Natural killer cell (primary cell): ENCODE measurements around the gene FMC1. TPM values are rescaled to one million over a fixed set of nuclear protein-coding genes. Genes with fewer than 3 reads are reported as not detected.
"Not testable (repeated sequence)": the region's sequence is repeated elsewhere in the genome, so short reads cannot be mapped to it uniquely, and the experiment has no call there.

ENCODE experiments used
- ATAC-seq, 3 donors: fragments of 150-1000 bp in 2 of 3; fragments of 200-7000 bp in 1 of 3; cut with Tn5 transposase; 1 replicate in 1 of 3; 2 replicates in 2 of 3; pipeline ENCODE4 v1.10.0; 2021; ENCODE audit warnings: mild to moderate bottlenecking in 2 of 3, moderate library complexity in 2 of 3
- DNase-seq, 2 donors: peaks; one replicate each; pipeline versions ENCODE4 v3.0.0 to v3.0.0-alpha.2; 2013 to 2021; ENCODE audit warnings: mixed read lengths in 1 of 2
- H3K27ac ChIP-seq: one replicate; pipeline ENCODE4 v1.5.1; 2013; ENCODE audit warnings: mild to moderate bottlenecking, low read length
- H3K27me3 ChIP-seq: one replicate; pipeline ENCODE4 v1.6.1; 2013; ENCODE audit warnings: low read length; ENCODE audit not compliant: control insufficient read depth, insufficient read depth
- H3K36me3 ChIP-seq: one replicate; pipeline ENCODE4 v1.6.1; 2013; ENCODE audit warnings: low read length; ENCODE audit not compliant: control insufficient read depth, insufficient read depth
- H3K4me1 ChIP-seq: one replicate; pipeline ENCODE4 v1.6.1; 2013; ENCODE audit warnings: low read length; ENCODE audit not compliant: control insufficient read depth, insufficient read depth
- H3K4me3 ChIP-seq: one replicate; pipeline ENCODE4 v1.5.1; 2013; ENCODE audit warnings: low read length
- H3K9me3 ChIP-seq: one replicate; pipeline ENCODE4 v1.6.1; 2013; ENCODE audit warnings: low read length; ENCODE audit not compliant: control insufficient read depth, insufficient read depth
- H3K27ac Mint-ChIP-seq, 2 donors: one replicate each; pipeline ENCODE4 v1.8.0; 2022; ENCODE audit warnings: mild to moderate bottlenecking in 2 of 2, mixed read lengths in 2 of 2, moderate library complexity in 1 of 2
- H3K27me3 Mint-ChIP-seq, 2 donors: one replicate each; pipeline ENCODE4 v1.8.0; 2022; ENCODE audit warnings: low read depth in 2 of 2, mixed read lengths in 2 of 2
- H3K36me3 Mint-ChIP-seq: one replicate; pipeline ENCODE4 v1.8.0; 2022; ENCODE audit warnings: mixed read lengths
- H3K4me1 Mint-ChIP-seq, 2 donors: one replicate each; pipeline ENCODE4 v1.8.0; 2022; ENCODE audit warnings: mixed read lengths in 2 of 2
- H3K4me3 Mint-ChIP-seq: one replicate; pipeline ENCODE4 v1.8.0; 2022; ENCODE audit warnings: mild to moderate bottlenecking, moderate library complexity, mixed read lengths
- H3K9me3 Mint-ChIP-seq, 2 donors: one replicate each; pipeline ENCODE4 v1.8.0; 2022; ENCODE audit warnings: mixed read lengths in 2 of 2
- CTCF ChIP-seq: fragments of 200-600 bp; IDR thresholded peaks from one replicate; pipeline ENCODE4 v1.8.0; 2022; ENCODE audit warnings: antibody characterized with exemption
- WGBS: methylation state at CpG from one replicate; pipeline ENCODE4 v1.1.7; 2013; ENCODE audit warnings: missing lambda C conversion rate; ENCODE audit not compliant: insufficient coverage; 5-methylcytosine and 5-hydroxymethylcytosine counted together
- intact Hi-C: fragments of 100-400 bp; cut with micrococcal nuclease; formaldehyde crosslinking; loops from one replicate; pipeline ENCODE4 v1.14.2; 2022
- total RNA-seq, 4 donors: library from RNA; stranded (reverse); fragments of 120-200 nt in 1 of 4; gene quantifications; one replicate each; pipeline versions ENCODE4 v1.2.3 to v1.2.4, GENCODE V29; 2013 to 2022

FMC1 gene
- total RNA-seq, 3 donors from 2014 or later (not counting 1 experiment from before 2014, with no cell fraction given): 5.1 to 7.2 (median 6.9) TPM

- no peak overlapping the region for H3K27ac ChIP-seq
- no CpG with 5 or more reads among the region's 2 CpGs for WGBS
- no peaks in the 10 kb centered on the region for H3K27me3 ChIP-seq
- Mint-ChIP-seq H3K27me3 (no peaks in the 10 kb centered on the region), H3K36me3 (peaks cover 9% of the 10 kb centered on the region), H3K9me3 (no peaks in the 10 kb centered on the region), H3K4me1 (no peaks in the 10 kb centered on the region), H3K27ac (no peak overlapping the region), H3K4me3 (no peak overlapping the region)
- ATAC-seq: no peak
- TF ChIP-seq CTCF: no peak
- intact Hi-C loops: no loop called here
- peaks cover 20% of the 10 kb centered on the region for H3K36me3 ChIP-seq
- H3K4me1 ChIP-seq: no peaks in the 10 kb centered on the region
- H3K4me3 ChIP-seq: no peak overlapping the region
- no peak for DNase-seq
- no peaks in the 10 kb centered on the region for H3K9me3 ChIP-seq
These were observed 40.7 kb upstream of the FMC1 start for GRCh38 chr7:139300390-139300789.

- no peak for DNase-seq
- H3K27ac Mint-ChIP-seq: no peak overlapping the region
- 95% methylated on average over 1 of the region's 1 CpG for WGBS
These were observed 36.6 kb upstream of the FMC1 start for GRCh38 chr7:139304517-139304916.

GRCh38 chr7:139317939-139318505, 23.1 kb upstream of the FMC1 start:
- peaks cover 0 to 3% of the 10 kb centered on the region in 2 donors for H3K27me3 Mint-ChIP-seq
- DNase-seq (no peak), ATAC-seq (no peak)
- intact Hi-C loops: no loop called here
- H3K4me1 Mint-ChIP-seq: no peaks in the 10 kb centered on the region
- WGBS: 81% methylated on average over 5 of the region's 5 CpGs
- Histone ChIP-seq H3K36me3 (no peaks in the 10 kb centered on the region), H3K9me3 (no peaks in the 10 kb centered on the region), H3K27ac (no peak overlapping the region), H3K4me1 (no peaks in the 10 kb centered on the region), H3K4me3 (no peak overlapping the region), H3K27me3 (no peaks in the 10 kb centered on the region)
- TF ChIP-seq CTCF: no peak
- H3K27ac Mint-ChIP-seq: no peak overlapping the region
- no peaks in the 10 kb centered on the region for H3K9me3 Mint-ChIP-seq
- H3K4me3 Mint-ChIP-seq: no peak overlapping the region
- H3K36me3 Mint-ChIP-seq: no peaks in the 10 kb centered on the region

More at GRCh38 chr7:139304517-139304916, 36.6 kb upstream of the FMC1 start:
- Mint-ChIP-seq H3K4me3 (no peak overlapping the region), H3K27me3 (no peaks in the 10 kb centered on the region), H3K9me3 (no peaks in the 10 kb centered on the region), H3K36me3 (no peaks in the 10 kb centered on the region), H3K4me1 (no peaks in the 10 kb centered on the region)
- intact Hi-C loops: no loop called here
- peaks cover 4% of the 10 kb centered on the region for H3K36me3 ChIP-seq
- H3K27ac ChIP-seq: no peak overlapping the region
- H3K27me3 ChIP-seq: no peaks in the 10 kb centered on the region
- TF ChIP-seq CTCF: no peak
- no peaks in the 10 kb centered on the region for H3K9me3 ChIP-seq
- no peak for ATAC-seq
- no peak overlapping the region for H3K4me3 ChIP-seq
- H3K4me1 ChIP-seq: no peaks in the 10 kb centered on the region

DNA sequence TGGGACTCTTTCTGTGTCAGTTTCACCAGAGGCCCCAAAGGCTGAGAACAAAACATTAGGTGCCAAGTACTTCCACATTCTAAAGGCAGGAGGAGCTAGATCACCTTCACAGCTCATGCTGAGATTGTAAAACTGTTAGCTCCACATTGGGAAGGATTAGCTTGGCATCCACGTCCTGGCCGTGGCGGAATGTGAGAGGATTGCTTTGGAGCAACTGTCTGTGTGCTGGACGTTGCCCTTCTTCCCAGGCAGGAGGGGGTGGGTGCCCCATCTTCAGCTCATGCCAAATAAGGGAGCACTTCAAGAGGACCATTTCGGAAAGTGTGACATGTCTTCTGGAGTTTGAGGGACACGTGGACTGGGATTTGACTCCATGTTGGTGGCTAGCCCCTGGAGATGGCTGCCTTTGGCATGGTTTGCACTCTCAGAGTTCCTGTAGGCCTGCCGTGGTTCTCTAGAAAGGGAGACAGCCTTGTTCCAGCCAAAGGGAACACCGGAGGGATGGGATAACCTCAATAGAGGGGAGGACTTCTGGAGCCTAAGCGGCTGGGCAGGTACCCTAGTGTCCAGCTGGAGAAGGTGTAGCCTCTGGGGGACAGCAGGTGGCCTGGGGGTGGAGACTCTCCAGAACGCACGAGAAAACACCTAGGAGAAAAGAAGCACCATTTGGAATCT, 19.9 kb upstream of the FMC1 start:
- Histone ChIP-seq H3K4me1 (no peaks in the 10 kb centered on the region), H3K9me3 (no peaks in the 10 kb centered on the region), H3K27me3 (no peaks in the 10 kb centered on the region), H3K4me3 (no peak overlapping the region), H3K36me3 (no peaks in the 10 kb centered on the region), H3K27ac (no peak overlapping the region)
- WGBS: 84% methylated on average over 11 of the region's 11 CpGs
- no peak overlapping the region for H3K4me3 Mint-ChIP-seq
- TF ChIP-seq CTCF: no peak
- H3K27ac Mint-ChIP-seq: no peak overlapping the region
- intact Hi-C loops: no loop called here
- H3K4me1 Mint-ChIP-seq: no peaks in the 10 kb centered on the region
- DNase-seq (peak in 1 of 2 donors; percentile 23), ATAC-seq (no peak)
- peaks cover 0 to 3% of the 10 kb centered on the region in 2 donors for H3K27me3 Mint-ChIP-seq
- no peaks in the 10 kb centered on the region for H3K9me3 Mint-ChIP-seq
- no peaks in the 10 kb centered on the region for H3K36me3 Mint-ChIP-seq

DNA sequence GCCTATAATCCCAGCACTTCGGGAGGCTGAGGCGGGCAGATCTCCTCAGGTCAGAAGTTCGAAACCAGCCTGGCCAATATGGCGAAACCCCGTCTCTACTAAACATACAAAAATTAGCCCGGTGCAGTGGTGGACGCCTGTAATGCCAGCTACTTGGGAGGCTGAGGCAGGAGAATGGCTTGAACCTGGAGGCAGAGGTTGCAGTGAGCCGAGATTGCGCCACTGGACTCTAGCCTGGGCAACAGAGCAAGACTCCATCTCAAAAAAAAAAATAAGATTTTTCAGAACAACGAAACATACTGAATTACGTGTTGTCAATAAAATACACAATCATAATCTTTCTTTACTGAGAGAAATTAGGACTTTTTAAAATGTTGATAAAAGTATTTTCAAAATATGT, 16.4 kb upstream of the FMC1 start:
- ATAC-seq, H3K36me3 Mint-ChIP-seq, H3K27me3 Mint-ChIP-seq, H3K36me3 ChIP-seq, H3K27ac ChIP-seq, intact Hi-C loops, H3K4me3 ChIP-seq, H3K9me3 ChIP-seq, H3K27ac Mint-ChIP-seq, H3K9me3 Mint-ChIP-seq, H3K4me3 Mint-ChIP-seq, H3K4me1 ChIP-seq, H3K27me3 ChIP-seq, DNase-seq, H3K4me1 Mint-ChIP-seq: not testable (repeated sequence)
- WGBS: 95% methylated on average over 9 of the region's 11 CpGs
